Parietal lobe (tissue), 2 donors: Measurements from ENCODE around the gene SPDYE6. TPM values are rescaled to one million over a fixed set of nuclear protein-coding genes. Genes with fewer than 3 reads are reported as not detected.

ENCODE experiments used
- small RNA-seq: library from RNA; depleted of rRNA; stranded (forward); fragments of <200 nt; gene quantifications from one replicate; pipeline ENCODE3, GENCODE V24; 2014; ENCODE audit warnings: low replicate concordance
- total RNA-seq: library from RNA; depleted of rRNA; stranded (reverse); fragments of >200 nt; gene quantifications from one replicate; pipeline ENCODE4 v1.2.3, GENCODE V29; 2014

Gene SPDYE6
- not detected for total RNA-seq

GRCh38 chr7:102356344-102356743, at the start of gene SPDYE6:
TSS of gene SPDYE6 (minus strand) at chr7:102356444. CDS start at chr7:102356023, 421 bp downstream.

GRCh38 chr7:102395873-102396709, 39.8 kb upstream of the SPDYE6 start, which contains the start of gene PRKRIP1:
TSS of gene PRKRIP1 (plus strand) at chr7:102396363. CDS start at chr7:102396412, 49 bp downstream.

Small RNAs within 50 kb of the gene (small RNA-seq; reads per million reads assigned to genes)
- gene AC091390.4 = not detected
- not detected for gene MIR548O
- not detected for gene RF00019

Other genes starting within 250 kb of the SPDYE6 start
- gene SH2B2, start 69.6 kb downstream of the SPDYE6 start, total RNA-seq = 16.0 TPM
- 24.4 TPM for gene PRKRIP1, start 39.9 kb upstream of the SPDYE6 start, total RNA-seq
- gene ORAI2, start 77.1 kb upstream of the SPDYE6 start, total RNA-seq = 27.5 TPM
- 16.3 TPM for gene ALKBH4, start 108.4 kb upstream of the SPDYE6 start, total RNA-seq
- 45.4 TPM for gene LRWD1, start 108.5 kb upstream of the SPDYE6 start, total RNA-seq
- gene POLR2J, start 122.5 kb upstream of the SPDYE6 start, total RNA-seq = 14.1 TPM
- gene RASA4B, start 161.3 kb upstream of the SPDYE6 start, total RNA-seq = 19.4 TPM
- gene UPK3BL2, start 187.3 kb upstream of the SPDYE6 start, total RNA-seq = 10.3 TPM
- not detected for gene SPDYE2, start 194.8 kb upstream of the SPDYE6 start, total RNA-seq
- 90.1 TPM for gene POLR2J3, start 216.1 kb upstream of the SPDYE6 start, total RNA-seq